ENCODE measurements around the gene ZBTB8OS.
A peak's percentile ranks its signal among the peaks of the same experiment; 100 is the strongest.
"Not testable (repeated sequence)": the region's sequence is repeated elsewhere in the genome, so short reads cannot be mapped to it uniquely, and the experiment has no call there.

ZBTB8OS gene

GRCh38 chr1:32647308-32648134 is 2.8 kb downstream of the ZBTB8OS start:
- DNase-seq, result no peak

GRCh38 chr1:32644426-32644825 is 5.9 kb downstream of the ZBTB8OS start:
- DNase-seq, result no peak

- DNase-seq, result not testable (repeated sequence)
Observed at GRCh38 chr1:32642292-32642827, 8.0 kb downstream of the ZBTB8OS start.

GRCh38 chr1:32639489-32640075 is 10.8 kb downstream of the ZBTB8OS start:
- DNase-seq, result no peak

GRCh38 chr1:32636914-32637645 is 13.3 kb downstream of the ZBTB8OS start:
- no peak for DNase-seq

GRCh38 chr1:32635508-32636277 is 14.7 kb downstream of the ZBTB8OS start:
- DNase-seq, result no peak

- no peak for DNase-seq
Observed at GRCh38 chr1:32632829-32633228, 17.5 kb downstream of the ZBTB8OS start.

GRCh38 chr1:32630173-32630572 is 20.2 kb downstream of the ZBTB8OS start:
- not testable (repeated sequence) for DNase-seq

GRCh38 chr1:32627596-32628162 is 22.7 kb downstream of the ZBTB8OS start:
- no peak for DNase-seq

GRCh38 chr1:32626176-32626575 is 24.2 kb downstream of the ZBTB8OS start:
- no peak for DNase-seq

- no peak for DNase-seq
Observed at GRCh38 chr1:32623775-32624174, 26.6 kb downstream of the ZBTB8OS start.

GRCh38 chr1:32622806-32623681 is 27.3 kb downstream of the ZBTB8OS start:
- DNase-seq, result no peak

- no peak for DNase-seq
Observed at GRCh38 chr1:32622205-32622604, 28.1 kb downstream of the ZBTB8OS start.

GRCh38 chr1:32619701-32620485 is 30.5 kb downstream of the ZBTB8OS start:
- DNase-seq, result no peak

- DNase-seq, result no peak
Observed at GRCh38 chr1:32618673-32619221, 31.6 kb downstream of the ZBTB8OS start.

GRCh38 chr1:32613472-32613871 is 36.9 kb downstream of the ZBTB8OS start:
- no peak for DNase-seq

GRCh38 chr1:32612189-32612881 is 38.0 kb downstream of the ZBTB8OS start:
- peak in 1 of 4 experiments; percentile 10 for DNase-seq

GRCh38 chr1:32611859-32612188 is 38.5 kb downstream of the ZBTB8OS start:
- DNase-seq, result no peak

GRCh38 chr1:32609180-32609579 is 41.2 kb downstream of the ZBTB8OS start:
- no peak for DNase-seq

Data from activated CD4-positive, CD25-positive, alpha-beta regulatory T cell (primary cell).